Measurements from ENCODE around the gene SNX32.

Gene SNX32

GRCh38 chr11:65817835-65818680, 15.7 kb upstream of the SNX32 start (continued):
- TF ChIP-seq PATZ1 (tag by site-specific recombination; IDR thresholded peaks at IDR 0.05) (no peak), ZNF354C (tag by site-specific recombination; IDR thresholded peaks at IDR 0.05; ENCODE audit: borderline replicate concordance, low read depth) (no peak), ZNF600 (tag by site-specific recombination; IDR thresholded peaks at IDR 0.05) (no peak), MYNN (tag by site-specific recombination; IDR thresholded peaks at IDR 0.05; ENCODE audit: borderline replicate concordance) (no peak), ZNF223 (tag by site-specific recombination; IDR thresholded peaks at IDR 0.05) (no peak), ZNF19 (tag by site-specific recombination; IDR thresholded peaks at IDR 0.05; ENCODE audit: low read depth) (no peak), HIC1 (tag by site-specific recombination; IDR thresholded peaks at IDR 0.05) (no peak), KLF17 (tag by site-specific recombination; IDR thresholded peaks at IDR 0.05) (0 out of 2 replicates have a peak, but pooled peaks have one; percentile 40), ZEB2 (tag by site-specific recombination; IDR thresholded peaks at IDR 0.05) (peak; percentile 74), ZNF214 (tag by site-specific recombination; IDR thresholded peaks at IDR 0.05; ENCODE audit: borderline replicate concordance) (no peak), GLI2 (tag by site-specific recombination; IDR thresholded peaks at IDR 0.05; ENCODE audit: borderline replicate concordance, low read depth) (no peak), MZF1 (tag by site-specific recombination; IDR thresholded peaks at IDR 0.05; ENCODE audit: borderline replicate concordance) (no peak), ZNF561 (tag by site-specific recombination; IDR thresholded peaks at IDR 0.05; ENCODE audit: borderline replicate concordance) (no peak), KLF7 (tag by site-specific recombination; IDR thresholded peaks at IDR 0.05; ENCODE audit: borderline replicate concordance) (no peak), ZNF184 (tag by site-specific recombination; IDR thresholded peaks at IDR 0.05) (no peak), ZNF549 (tag by site-specific recombination; IDR thresholded peaks at IDR 0.05) (no peak), ZBTB20 (tag by site-specific recombination; IDR thresholded peaks at IDR 0.05) (peak; percentile 5; the same call in 1 of the 2 replicates), SCRT1 (tag by site-specific recombination; IDR thresholded peaks at IDR 0.05; ENCODE audit: borderline replicate concordance) (no peak), ZNF580 (tag by site-specific recombination; IDR thresholded peaks at IDR 0.05) (peak; percentile 72; the same call in 1 of the 2 replicates), PRDM10 (tag by site-specific recombination; IDR thresholded peaks at IDR 0.05) (no peak; the same call in 1 of the 2 replicates), ZNF639 (tag by site-specific recombination; IDR thresholded peaks at IDR 0.05) (no peak), KLF8 (tag by site-specific recombination; IDR thresholded peaks at IDR 0.05) (0 out of 2 replicates have a peak, but pooled peaks have one; percentile 38), ZNF140 (tag by site-specific recombination; IDR thresholded peaks at IDR 0.05) (no peak), ZNF335 (tag by site-specific recombination; conservative IDR thresholded peaks at IDR 0.05) (peak; percentile 48; the same call in 1 of the 2 replicates), SP2 (tag by site-specific recombination; IDR thresholded peaks at IDR 0.05) (0 out of 2 replicates have a peak, but pooled peaks have one; percentile 23), SP7 (tag by site-specific recombination; IDR thresholded peaks at IDR 0.05) (peak; percentile 10; the same call in 1 of the 2 replicates), ZNF426 (tag by site-specific recombination; IDR thresholded peaks at IDR 0.05) (no peak), ZNF248 (tag by site-specific recombination; IDR thresholded peaks at IDR 0.05) (no peak), ZNF211 (tag by site-specific recombination; IDR thresholded peaks at IDR 0.05; ENCODE audit: low read depth) (no peak)

Measured in HEK293 (cell line).